ENCODE results near the gene NLGN4X.

Gene NLGN4X

DNA sequence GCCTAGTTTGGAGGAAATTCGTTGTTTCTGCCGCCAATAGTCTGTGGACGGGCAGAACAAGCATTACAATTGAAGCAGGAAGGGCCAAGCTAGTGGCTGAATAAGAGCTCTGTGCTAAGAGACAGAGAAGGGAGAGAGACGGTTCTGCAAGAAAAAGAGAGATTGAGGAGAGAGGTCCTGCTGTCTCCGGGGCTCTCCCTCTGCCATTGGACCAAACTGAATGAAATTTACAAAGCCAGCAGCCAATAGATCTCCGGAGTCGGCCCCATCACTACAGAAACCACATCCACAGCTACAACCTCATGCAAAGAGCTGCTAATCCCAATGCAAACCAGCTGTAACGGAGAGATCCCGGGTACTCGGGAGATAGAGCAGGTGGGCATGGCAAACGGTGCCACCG is at the start of gene NLGN4X:
NLGN4X (minus strand) TSS at position 148 of the 400 bp plus-strand sequence. CDS start 77,401 bp downstream, outside the sequence.
- DNase-seq = peak; percentile 61

DNA sequence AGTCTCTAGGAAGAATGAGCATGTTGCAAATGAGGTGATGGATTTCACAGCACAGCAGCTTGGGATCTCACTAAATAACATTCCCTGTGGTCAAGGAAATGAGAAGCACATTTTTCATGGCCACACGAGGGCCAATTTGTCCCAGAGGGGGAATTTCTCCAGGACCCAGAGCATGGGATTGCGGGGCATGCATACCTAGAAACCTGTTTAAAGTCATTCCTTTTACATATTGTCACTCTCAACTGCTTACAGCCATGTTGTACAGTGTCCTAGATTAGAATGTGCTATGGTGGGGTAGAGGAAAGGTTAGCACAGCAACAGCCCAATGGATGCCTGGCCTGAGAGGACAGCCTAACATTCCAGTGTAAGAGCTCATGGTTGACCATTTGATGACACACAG is 37.4 kb upstream of the NLGN4X start:
- no peak for DNase-seq

DNA sequence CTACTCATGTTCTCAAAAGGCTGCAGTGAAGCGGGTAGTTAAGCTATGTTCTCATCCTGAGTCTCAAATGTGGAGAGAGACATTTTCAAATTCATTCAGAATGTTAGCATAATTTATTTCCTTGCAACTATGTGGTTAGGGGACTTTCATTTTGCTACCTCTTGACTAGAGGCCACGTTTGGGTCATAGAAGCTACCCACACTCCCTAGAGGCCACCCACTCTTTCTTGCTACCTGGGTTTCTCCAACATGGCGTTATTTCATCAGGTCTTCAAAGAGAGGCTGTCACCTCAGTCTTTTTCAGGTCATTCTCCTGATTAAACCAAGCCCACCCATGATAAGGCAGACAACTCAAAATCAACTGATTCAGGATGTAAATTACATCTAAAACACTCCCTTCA is 34.3 kb upstream of the NLGN4X start:
- DNase-seq = no peak

DNA sequence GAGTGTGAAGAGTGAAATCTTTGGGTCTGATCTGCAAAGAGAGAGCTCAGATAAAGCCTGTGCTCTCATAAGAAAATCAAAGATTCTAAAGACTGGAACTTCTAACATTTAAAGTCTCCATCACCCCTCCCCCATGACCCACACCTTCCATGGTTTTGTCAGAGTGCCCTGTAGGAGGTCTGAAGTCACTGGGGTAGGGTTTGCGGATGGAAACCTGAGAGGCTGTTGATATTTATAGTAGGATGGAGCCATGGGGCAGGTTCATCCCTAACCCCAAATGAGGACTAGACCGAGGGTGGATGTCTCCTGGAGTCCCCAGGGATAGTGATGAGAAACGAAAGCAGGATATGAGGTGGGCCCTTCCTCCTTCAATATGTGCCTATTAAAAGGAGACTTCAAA is 28.4 kb upstream of the NLGN4X start:
- no peak for DNase-seq

DNA sequence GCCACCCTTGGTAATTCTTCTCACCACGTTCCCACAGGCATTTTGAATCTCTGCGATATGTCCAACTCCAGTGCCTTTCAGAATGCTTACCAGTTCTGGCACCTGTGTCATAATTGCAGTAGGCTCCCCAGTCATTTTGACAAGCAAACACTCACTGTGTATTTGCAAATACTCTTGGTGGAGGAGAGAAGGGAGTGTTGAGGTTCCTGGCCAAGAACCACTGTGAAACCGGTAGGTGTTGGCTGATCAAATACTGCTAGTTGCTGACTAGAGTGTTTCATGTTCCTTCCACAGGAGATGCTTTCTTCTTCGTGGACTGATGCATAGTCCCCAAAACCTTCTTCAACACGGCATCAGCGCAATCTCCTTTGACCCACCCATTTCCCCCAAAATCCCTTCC is 16.0 kb upstream of the NLGN4X start:
- DNase-seq = no peak

DNA sequence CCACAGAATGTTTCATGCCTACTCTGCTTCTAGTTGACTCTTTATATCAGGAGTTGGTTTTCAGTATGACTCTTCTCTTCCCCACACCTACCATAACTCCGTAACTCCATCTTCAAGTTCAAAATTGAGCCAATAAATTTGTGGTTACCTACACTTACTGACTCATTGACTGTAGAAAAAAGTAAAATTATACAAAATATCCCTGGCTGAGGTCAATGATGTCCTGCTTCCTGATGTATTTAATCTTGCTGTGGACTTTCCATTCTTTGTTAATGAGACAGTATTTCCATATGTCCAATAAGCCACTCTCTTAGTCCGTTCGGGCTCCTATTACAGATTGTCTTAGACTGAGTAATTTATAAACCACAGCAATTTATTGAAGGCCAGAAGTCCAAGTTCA is 9.9 kb upstream of the NLGN4X start:
- DNase-seq = no peak

DNA sequence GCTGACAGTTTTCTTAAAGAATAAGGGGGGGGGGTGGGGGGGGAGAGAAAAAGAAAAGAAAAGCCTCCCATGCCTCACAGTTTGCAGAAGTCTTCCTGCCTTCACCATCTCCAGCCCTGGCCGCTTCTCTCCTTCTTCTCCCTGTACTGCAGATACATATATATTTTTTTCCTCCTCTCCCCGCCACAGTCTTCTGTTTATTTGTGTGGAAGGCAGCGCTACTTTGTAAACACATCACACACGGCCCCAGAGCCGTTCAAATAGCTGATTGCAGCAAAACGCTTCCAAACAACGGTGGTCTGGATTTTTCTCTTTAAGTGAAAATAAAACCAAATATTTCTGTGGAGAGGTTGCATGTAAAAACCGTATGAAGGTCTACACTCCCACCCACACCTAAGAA is 732 bp downstream of the NLGN4X start:
- DNase-seq = peak; percentile 2

DNA sequence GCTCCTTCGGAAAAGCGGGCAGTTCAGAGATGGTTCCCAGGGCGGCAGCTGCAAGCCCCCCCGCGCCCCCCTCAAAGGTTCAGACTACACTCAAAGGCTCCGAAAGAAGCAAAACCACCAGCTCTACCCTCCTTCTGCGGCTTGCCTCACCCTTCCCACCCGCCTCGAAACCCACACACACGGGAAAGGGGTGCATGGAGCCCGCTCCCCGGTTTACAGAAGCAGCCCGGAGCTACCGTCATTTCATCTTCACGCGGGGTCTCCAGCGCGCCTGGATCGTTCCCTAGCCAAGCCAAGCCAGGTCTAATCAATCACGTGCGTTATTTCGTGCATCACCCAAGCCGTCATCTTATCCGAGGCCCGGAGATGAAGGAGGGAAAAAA is 1.2 kb downstream of the NLGN4X start:
- DNase-seq = peak; percentile 40

DNA sequence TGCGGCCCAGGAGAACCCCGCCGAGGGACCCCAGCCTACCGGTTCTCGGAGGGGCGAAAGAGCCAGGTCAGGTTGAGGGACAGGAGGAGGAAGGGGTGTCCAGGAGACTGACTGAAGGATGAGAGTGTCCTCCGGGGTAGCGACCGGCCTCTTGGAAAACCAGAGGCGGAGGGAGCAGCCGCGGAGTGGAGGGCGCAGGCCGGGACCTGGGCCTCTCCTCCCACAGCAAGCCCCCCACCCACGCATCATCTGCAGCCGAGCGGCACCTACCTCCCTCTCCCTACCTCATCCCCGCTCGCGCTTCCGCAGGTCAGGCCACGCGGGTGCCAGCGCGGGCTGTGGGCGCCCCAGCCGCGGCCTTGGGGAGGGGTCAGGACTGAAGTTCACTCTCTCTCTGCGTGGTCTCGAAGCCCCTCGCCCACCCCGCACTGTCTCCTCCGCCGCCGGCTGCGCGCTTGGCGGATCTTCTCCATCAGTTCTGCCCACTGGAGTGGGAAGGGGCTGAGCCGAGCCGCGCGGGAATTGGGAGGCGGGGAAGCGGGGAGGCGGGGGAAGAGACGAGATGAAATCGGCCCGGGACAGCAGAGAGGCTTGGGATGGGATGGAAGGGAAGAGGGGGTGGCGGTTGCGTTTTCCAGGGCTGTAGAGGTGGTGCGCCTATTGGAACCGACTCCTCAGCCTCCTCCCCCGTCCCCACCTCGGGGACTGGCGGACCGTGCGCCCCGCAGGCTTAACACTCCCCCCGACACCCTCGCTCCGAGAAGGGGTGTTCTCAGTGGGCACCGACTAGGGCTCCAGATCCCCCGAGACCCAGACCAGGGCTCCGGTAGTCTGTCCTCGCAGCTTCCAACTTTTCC is 1.8 kb downstream of the NLGN4X start:
- DNase-seq = peak; percentile 23

DNA sequence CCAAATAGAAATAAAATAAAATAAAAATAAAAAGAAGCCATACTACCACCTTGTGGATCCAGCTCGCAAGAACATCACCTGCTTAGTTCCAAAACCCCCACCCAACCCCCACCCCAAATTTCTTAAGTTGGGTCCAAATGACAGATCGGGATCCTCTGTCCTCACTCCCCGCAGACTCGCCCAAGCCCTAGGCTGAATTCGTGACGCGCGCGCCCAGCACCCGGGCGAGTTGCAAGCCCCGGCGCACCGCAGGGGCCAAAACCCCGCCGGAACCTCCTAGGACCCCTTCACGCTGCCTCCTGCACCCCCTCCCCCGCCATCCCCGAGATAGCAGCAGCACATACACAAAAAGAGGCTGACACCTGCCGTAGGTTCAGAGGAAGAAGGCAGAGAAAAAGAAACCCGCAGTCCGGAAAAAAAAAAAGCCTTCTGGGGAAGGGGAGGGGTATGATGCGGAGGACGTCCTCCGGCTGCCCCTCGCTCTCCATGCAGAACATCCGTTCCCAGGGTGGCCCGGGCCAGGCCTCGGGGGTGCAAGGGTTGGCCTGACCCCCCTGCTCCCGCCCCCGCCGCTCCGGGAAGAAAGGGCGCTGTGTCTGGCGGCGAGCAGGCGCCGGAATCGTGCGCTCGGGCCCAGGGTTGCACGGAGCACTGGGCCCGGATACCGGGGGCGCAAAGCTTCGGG is 2.6 kb downstream of the NLGN4X start:
- DNase-seq = peak; percentile 45

DNA sequence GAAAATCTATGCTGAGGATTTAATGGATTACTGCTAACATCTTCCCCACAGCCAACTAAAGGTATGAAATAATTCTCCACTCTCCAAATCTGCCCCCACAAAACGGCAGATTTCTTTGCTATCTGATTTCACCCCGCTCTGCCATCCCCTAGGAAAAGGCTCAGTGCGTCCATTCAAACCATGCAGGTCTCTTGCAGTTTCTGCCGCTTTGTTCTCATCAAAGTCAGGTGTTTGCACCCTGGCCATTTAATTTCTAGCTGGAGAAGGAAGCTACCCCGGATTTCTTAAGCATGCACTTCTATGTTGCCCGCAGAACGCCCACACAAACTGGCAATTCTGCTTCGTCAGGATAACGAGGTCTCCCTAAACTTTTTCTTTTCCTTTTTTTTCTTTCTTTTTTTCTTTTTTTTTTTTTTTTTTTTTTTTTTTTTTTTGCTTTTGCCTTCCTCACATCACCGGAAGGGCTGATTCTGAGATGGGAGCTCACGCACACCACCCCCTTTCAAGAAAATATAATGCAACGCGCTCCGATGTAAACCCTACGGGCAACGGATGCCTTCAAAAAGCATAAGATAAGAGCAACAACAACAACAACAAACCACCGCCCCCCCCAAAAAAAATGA is 3.3 kb downstream of the NLGN4X start:
- peak; percentile 18 for DNase-seq

DNA sequence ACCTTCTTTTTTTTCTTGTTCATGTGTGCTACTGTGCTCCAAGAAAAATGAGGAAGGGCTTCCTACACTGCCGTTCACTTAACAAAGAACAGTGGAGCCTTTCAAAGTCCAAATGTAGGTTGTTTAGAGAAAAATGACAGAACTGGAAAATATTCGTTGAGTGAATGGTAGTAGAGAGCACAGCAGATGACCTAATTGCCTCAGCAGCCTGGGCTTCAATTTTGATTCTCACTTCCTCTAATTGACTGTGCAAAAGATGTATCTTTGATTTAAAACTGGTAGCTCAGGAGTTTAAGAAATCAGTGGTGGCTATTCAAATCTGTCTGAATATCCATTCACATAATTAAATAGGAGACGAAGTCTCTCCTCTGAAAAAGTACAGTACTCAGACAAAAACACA is 5.2 kb downstream of the NLGN4X start:
- no peak for DNase-seq

DNA sequence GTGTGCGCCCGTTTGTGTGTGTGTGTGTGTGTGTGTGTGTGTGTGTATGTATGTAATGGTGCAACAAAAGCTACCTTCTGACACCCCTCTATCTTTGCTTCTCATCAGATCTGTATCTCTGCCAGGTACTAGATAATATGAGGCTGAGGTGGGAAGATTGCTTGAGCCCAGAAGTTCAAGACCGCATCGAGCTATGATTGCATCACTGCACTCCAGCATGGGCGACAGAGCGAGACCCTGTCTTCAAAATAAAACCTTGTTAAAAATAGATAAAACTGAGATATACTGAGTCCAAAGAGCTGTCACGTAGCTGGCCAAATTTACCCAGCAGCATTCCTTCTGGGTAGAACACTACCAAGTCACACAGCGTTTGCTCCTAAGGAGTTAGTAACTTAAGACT is 18.4 kb downstream of the NLGN4X start:
- no peak for DNase-seq

DNA sequence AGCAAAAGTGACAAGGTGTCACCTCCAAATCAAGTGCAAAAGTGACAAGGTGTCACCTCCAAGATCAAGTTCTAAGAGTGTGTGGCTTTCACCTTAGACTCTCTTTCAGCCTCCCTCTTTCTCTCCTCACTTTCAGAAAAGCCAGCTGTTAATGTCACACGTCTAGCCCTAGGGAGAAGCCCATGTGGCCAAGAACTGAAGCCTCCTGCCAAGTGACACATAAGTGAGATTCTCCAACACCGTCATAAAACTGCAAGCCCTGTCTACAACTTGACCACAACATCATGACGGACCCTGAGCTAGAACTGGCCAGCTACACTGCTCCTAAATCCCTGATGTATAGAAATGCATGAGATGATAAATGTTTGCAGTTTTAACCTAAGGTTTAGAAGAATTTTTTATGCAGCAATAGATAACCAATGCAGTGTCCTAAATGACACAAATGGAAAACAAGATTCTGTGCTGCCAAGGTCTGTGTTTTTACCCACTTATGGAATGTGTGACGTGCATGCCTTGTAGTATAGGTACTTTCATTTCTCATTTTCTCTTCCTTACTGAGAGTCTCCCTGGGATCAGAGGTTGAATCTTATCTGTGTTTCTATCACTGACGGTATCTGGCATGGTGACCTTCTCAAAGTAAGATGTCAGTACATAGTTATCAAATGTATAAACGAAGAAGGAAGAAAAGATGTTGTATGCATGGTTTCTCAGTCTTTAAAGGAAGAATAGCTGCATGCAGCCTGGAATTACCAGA is 25.0 kb downstream of the NLGN4X start:
- no peak for DNase-seq

DNA sequence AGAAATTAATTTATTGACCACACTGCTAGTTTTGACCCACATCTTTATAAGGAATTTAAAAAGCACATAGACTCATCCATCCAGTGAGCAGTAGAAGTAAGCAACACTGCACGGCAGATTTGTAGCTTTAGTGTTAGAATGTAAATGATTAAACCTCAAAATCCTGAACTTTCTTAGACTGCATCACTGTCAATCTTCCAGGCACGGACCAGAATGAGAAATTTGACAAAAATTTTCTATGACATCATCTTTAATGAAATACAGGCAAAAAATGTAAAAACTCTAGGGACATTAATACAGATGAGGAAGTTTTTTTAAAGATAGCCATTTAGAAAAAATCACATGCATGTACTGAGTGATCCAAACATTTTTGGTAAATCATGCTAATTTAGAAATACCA is 29.2 kb downstream of the NLGN4X start:
- DNase-seq = no peak

DNA sequence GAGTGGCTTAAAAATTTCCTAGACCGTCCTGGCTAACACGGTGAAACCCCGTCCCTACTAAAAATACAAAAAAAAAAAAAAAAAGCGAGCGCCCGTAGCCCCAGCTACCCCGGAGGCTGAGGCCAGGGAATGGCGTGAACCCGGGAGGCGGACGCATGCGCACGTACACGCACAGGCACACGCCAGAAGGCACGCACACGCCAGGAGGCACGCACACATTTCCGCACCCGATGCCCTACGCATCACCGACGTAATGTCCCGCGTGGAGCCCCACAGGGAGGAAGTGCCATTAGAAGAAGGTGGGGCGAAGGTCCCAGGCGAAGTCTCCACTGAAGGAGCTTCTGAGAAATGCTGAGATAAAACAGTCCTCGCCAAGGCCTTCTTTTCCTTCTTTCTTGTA is 41.4 kb downstream of the NLGN4X start:
- DNase-seq = no peak

DNA sequence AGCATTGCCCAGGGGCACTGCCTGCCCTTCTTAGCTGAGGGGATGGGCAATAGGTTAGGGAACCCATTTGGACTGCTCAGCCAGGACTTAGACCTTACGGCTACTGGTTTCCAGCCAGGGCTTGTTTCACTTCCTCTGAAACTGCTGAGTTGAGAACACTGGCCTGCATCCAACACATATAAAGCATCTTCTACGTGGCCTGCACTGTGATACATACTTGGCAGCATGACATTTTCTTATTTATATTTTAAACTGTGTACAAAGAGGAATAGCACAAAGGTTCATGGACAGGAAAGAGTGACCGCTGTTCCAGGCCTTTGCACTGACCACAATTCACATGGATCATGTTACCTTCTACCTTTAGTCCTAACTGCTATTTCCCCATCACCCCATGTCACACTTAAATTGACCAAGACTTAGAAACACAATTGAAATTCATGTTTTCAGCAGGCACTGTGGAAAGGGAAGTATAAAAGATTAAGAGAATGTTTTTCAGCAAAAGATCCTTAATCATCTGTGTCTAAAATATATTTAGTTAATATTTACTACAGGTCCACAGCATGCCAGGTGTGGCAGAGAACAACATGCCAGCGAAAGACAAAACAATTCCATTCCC is 43.7 kb downstream of the NLGN4X start:
- peak; percentile 37 for DNase-seq

DNA sequence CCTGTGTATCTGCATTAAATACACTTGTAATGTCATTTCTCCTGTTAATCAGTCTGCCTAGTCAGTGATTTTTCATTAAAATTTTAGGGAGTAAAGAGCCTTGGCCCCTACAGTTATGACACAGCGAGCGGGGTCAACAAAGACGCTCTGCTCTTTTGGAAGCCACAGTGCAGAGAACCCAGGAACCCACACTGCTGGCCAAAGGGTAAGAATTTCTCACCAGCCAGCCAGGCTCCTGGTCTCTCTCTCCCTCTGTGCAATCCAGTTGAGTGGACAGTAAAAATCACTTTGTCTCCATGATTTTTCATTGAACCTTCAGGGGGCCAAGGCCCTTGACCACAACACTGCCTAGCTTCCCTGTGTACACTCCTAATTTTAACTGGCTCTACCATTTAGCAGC is 52.8 kb downstream of the NLGN4X start:
- no peak for DNase-seq

DNA sequence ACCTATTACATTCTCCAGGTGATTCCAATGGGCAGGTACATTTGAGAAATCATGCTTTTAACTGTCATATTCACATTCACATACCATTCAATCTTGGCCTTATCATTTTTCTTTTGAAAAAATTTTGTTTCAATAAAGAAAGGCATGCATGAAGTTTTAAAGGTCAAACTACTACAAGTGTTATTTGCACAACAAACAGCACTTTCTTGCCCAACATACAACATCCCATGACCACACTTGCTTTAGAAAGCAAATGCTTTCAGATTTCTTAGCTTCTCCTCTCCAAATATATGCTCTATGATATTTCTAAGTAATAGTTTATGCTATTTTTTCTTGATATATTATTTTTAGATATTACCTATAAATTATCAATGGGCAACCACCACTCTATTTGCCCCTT is 58.2 kb downstream of the NLGN4X start:
- DNase-seq = no peak

DNA sequence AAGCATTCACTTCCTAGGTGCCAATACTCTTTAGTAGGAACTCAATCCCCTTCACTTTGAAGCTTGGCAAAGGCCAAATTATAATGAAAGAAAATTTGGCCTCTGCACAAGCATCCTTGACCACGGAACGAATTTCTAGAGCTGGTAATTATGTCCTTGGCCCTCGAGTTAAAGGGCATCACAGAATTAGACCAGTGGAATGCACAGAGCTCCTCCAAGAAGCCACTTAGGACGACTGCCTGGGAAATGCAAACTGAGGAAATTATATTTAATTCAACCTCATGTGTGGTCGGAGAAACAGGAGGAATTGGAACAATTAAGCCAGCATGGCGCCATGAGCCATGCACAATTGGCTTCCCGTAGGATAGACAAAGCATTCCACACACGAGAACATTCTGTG is 59.3 kb downstream of the NLGN4X start:
- DNase-seq = no peak

DNA sequence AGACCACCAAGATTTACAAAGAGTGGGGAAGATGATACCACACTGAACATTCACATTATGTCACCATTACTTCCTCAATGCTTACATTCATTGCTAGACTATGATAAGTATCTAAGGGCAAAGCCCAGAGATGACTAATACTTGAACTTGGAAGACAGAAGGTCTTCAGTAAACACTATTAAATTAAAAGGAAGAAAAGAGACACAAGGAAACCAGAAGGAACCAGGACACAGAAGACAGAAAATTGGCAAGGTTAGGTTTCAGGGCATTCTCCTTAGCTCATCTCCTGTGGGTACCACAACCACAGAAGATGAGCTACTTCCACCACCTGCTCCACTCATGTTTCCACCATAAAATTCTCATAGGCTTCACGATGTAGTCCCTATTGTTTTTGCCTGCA is 64.9 kb downstream of the NLGN4X start:
- DNase-seq = no peak

DNA sequence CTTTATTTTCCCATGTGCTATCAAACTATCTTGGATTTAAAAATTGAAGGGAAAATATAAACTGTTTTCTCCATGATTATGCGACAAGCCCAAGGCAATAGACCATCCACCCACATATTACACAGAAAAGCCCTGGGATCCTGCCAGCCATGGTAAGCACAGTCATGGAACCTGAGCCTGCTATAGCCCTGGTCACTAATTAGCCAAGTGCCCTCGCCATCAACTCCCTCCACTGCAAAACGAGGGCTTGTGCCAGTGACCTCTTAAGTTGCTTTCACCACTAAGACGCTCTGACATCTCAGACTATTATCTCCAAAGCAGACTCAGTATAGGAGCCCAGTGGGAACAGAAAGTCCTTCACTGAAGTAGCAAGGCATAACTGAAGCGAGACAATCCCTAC is 69.2 kb downstream of the NLGN4X start:
- DNase-seq = no peak

DNA sequence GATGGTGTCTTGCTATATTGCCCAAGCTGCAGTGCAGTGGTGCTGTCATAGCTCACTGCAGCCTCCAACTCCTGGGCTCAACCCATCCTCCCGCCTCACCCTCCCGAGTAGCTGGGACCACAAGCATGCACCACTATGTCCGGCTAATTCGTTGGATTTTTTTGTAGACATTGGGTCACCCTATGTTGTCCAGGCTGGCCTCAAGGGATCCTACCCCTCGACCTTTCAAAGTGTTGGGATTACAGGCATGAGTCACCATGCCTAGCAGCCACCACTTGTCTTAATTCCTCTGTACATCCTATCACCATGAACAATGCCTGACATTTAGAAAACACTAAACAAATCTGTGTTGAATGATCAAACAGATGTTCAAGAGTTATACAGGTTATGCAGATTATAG is 76.7 kb downstream of the NLGN4X start:
- DNase-seq = no peak
